ENCODE data around the gene JARID2.

JARID2 gene

GRCh38 chr6:15508931-15509330 lies 263.1 kb downstream of the JARID2 start:
- Histone ChIP-seq H3K36me3 (ENCODE audit: insufficient read depth, low read length) (peaks cover 84% of the 10 kb centered on the region), H2AFZ (ENCODE audit: low read depth, low read length) (no peak overlapping the region)

GRCh38 chr6:15509335-15509933 lies 263.6 kb downstream of the JARID2 start:
- Histone ChIP-seq H3K4me3 (ENCODE audit: low read length) (no peak overlapping the region), H3K36me3 (ENCODE audit: insufficient read depth, low read length) (peaks cover 87% of the 10 kb centered on the region), H3K27me3 (ENCODE audit: insufficient read depth, low read length) (no peaks in the 10 kb centered on the region), H3K9me3 (ENCODE audit: low read length) (peaks cover 3% of the 10 kb centered on the region), H2AFZ (ENCODE audit: low read depth, low read length) (no peak overlapping the region), H3K4me1 (ENCODE audit: insufficient read depth, low read length) (no peaks in the 10 kb centered on the region)

More at GRCh38 chr6:15508931-15509330, 263.1 kb downstream of the JARID2 start:
- H3K27me3 ChIP-seq (ENCODE audit: insufficient read depth, low read length) = no peaks in the 10 kb centered on the region
- no peaks in the 10 kb centered on the region for H3K9me3 ChIP-seq (ENCODE audit: low read length)
- H3K4me1 ChIP-seq (ENCODE audit: insufficient read depth, low read length) = no peaks in the 10 kb centered on the region
- H3K4me3 ChIP-seq (ENCODE audit: low read length) = no peak overlapping the region

DNA sequence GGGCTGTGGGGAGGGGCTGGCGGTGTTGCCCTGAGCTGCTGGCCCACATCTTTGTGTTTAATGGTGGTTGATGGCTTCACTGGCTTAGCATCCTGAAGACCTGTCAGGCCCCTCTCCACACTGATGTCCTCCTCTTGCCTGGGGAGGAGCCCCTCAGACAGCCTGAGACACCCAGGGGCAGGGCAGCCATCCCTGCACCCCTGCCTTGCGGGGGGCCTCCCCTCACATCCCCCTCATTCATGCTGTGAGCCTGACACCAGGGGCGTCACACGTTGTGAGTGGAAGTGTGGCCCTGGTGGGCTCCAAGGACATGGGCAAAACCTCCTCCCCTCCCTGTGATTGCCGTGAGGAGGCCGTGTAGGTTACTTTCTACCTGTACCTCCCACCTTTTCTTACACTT lies 264.3 kb downstream of the JARID2 start:
- H3K9me3 ChIP-seq (ENCODE audit: low read length) = peaks cover 3% of the 10 kb centered on the region
- H3K4me3 ChIP-seq (ENCODE audit: low read length) = no peak overlapping the region
- H3K27me3 ChIP-seq (ENCODE audit: insufficient read depth, low read length) = no peaks in the 10 kb centered on the region
- no peak overlapping the region for H2AFZ ChIP-seq (ENCODE audit: low read depth, low read length)
- H3K36me3 ChIP-seq (ENCODE audit: insufficient read depth, low read length) = peaks cover 93% of the 10 kb centered on the region
- H3K4me1 ChIP-seq (ENCODE audit: insufficient read depth, low read length) = no peaks in the 10 kb centered on the region

DNA sequence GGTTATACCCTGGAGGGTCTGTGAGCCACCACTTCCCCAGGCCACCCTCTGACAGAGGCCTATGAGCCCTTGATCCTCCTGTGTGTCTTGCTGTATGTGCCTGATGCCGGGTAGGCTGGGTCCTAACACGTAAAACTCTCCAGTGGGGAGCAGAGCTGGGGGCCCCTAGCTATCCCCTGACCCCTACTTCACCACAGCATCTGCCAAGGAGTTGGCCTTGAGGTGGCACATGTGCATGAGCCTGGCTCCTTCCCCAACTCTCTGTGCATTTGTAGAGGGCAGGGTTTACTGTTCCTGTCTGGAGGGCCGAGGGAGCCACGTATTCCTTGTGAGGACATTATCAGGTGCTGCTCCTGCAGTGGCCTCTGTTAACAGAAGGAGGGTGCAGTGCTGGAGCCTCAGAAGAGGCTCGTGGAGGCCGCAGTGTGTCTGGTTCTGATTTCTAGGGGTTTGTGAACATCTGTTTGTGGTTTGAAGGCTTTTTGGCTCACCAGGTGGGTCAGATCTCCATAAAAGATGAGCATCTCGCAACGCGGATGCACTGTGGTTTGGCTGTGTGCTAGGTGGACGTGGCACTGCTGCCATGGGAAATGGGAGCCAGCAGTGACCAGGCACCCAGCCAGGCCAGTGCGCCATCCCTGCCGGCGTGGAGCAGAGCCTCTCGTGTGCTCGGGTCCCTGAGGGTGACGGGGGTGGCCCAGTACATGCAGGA lies 264.8 kb downstream of the JARID2 start:
- Histone ChIP-seq H3K4me3 (ENCODE audit: low read length) (no peak overlapping the region), H3K4me1 (ENCODE audit: insufficient read depth, low read length) (no peaks in the 10 kb centered on the region), H3K27me3 (ENCODE audit: insufficient read depth, low read length) (no peaks in the 10 kb centered on the region), H3K36me3 (ENCODE audit: insufficient read depth, low read length) (peaks cover 90% of the 10 kb centered on the region), H3K9me3 (ENCODE audit: low read length) (peaks cover 3% of the 10 kb centered on the region), H2AFZ (ENCODE audit: low read depth, low read length) (no peak overlapping the region)

DNA sequence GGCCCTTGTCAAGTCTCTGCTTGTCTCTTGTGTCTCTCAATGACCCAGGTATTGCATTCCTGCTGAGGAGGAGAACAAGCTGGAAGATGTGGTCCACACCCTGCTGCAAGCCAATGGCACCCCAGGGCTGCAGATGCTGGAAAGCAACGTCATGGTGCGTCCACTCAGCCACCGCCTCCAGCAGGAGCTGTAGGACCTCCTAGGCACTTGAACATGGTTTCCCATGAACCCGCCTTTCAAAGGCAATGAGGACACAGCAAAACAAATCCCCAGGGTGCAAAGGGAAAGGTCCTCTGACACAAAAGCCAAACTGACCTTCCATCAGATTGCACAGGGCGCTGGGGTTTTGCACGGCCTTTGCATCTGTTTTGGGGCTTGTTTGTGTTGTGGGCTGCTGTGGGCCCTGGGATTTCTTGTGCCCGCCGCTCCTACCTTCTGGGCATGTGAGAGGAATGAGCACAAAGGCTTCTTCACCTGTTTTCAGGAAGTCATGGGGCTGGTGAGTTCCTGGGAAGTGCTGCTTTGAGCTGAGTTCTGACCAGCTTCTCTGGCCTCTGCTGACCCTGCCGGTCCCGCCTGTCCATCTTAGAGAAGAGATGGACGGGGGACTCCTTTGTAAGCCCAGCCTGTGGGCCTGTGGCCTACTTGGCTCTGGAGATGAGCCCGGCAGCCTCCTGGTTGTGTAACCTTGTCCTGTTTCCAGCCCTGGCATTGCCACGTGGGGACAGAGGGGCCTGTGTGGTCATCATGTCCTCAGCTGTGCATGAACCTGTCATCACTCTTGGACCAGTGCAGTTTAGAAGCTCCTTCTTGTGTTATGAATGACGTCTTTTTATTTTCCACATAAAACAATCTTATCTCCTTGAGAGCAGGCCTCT lies 265.6 kb downstream of the JARID2 start:
- peaks cover 3% of the 10 kb centered on the region for H3K9me3 ChIP-seq (ENCODE audit: low read length)
- peaks cover 91% of the 10 kb centered on the region for H3K36me3 ChIP-seq (ENCODE audit: insufficient read depth, low read length)
- H3K27me3 ChIP-seq (ENCODE audit: insufficient read depth, low read length) = no peaks in the 10 kb centered on the region
- no peaks in the 10 kb centered on the region for H3K4me1 ChIP-seq (ENCODE audit: insufficient read depth, low read length)
- H3K4me3 ChIP-seq (ENCODE audit: low read length) = no peak overlapping the region
- H2AFZ ChIP-seq (ENCODE audit: low read depth, low read length) = no peak overlapping the region

DNA sequence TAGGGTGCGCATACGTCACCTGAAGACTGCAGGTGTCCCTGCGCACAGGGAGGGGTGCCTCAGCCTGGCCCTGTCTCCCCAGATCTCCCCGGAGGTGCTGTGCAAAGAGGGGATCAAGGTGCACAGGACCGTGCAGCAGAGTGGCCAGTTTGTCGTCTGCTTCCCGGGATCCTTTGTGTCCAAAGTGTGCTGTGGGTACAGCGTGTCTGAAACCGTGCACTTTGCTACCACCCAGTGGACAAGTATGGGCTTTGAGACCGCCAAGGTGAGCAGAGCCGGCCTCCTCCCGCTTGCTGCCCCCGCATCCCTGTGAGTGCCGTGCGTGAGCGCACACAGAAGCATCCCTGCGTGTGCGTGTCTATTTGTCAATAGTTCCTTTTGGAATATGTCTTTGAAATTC lies 266.3 kb downstream of the JARID2 start:
- Histone ChIP-seq H3K36me3 (ENCODE audit: insufficient read depth, low read length) (peaks cover 91% of the 10 kb centered on the region), H2AFZ (ENCODE audit: low read depth, low read length) (no peak overlapping the region), H3K4me1 (ENCODE audit: insufficient read depth, low read length) (no peaks in the 10 kb centered on the region)

DNA sequence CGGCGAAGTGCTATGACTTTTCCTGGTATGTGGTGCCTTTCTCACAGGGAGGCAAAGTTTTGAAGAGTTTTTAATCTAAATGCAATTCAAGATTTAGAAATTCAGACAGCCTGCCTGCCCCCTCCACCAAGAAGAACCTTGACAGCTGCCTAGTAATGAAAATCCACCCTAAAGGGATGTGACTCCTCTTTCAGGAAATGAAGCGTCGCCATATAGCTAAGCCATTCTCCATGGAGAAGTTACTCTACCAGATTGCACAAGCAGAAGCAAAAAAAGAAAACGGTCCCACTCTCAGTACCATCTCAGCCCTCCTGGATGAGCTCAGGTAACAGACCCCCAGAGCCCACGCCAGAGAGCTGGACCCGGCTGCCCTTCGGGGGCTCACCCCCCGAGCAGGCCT lies 266.9 kb downstream of the JARID2 start:
- no peaks in the 10 kb centered on the region for H3K4me1 ChIP-seq (ENCODE audit: insufficient read depth, low read length)
- H3K36me3 ChIP-seq (ENCODE audit: insufficient read depth, low read length) = peaks cover 90% of the 10 kb centered on the region
- no peak overlapping the region for H2AFZ ChIP-seq (ENCODE audit: low read depth, low read length)
- no peaks in the 10 kb centered on the region for H3K27me3 ChIP-seq (ENCODE audit: insufficient read depth, low read length)
- H3K9me3 ChIP-seq (ENCODE audit: low read length) = peaks cover 3% of the 10 kb centered on the region
- H3K4me3 ChIP-seq (ENCODE audit: low read length) = no peak overlapping the region

More for the DNA sequence above, 266.3 kb downstream of the JARID2 start:
- Histone ChIP-seq H3K27me3 (ENCODE audit: insufficient read depth, low read length) (no peaks in the 10 kb centered on the region), H3K4me3 (ENCODE audit: low read length) (no peak overlapping the region), H3K9me3 (ENCODE audit: low read length) (peaks cover 3% of the 10 kb centered on the region)

DNA sequence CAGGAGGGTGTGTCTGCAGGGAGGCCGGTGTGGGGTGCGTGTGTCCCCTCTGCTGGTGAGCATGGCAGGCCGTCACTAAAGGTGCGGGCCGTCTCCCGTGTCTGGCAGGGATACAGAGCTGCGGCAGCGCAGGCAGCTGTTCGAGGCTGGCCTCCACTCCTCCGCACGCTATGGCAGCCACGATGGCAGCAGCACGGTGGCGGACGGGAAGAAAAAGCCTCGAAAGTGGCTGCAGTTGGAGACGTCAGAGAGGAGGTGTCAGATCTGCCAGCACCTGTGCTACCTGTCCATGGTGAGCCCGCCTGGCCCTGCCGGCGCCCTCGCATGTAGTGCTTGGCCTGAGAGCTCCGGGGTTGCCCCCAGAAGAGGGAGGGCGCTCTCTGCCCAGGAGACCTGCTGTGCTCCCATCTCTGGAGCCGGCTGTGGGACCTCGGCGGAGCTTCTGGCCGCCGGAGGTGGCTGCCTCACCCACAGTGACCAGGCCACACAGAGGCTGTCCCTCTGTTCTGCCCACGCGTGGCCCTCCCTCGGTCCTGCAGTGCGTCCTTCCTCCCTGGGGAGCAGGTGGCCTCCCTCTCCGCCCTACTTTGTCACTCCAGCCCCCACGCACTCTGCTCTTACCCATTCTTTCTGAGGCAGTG lies 267.4 kb downstream of the JARID2 start:
- Histone ChIP-seq H3K4me3 (ENCODE audit: low read length) (no peak overlapping the region), H3K4me1 (ENCODE audit: insufficient read depth, low read length) (no peaks in the 10 kb centered on the region), H3K27me3 (ENCODE audit: insufficient read depth, low read length) (no peaks in the 10 kb centered on the region), H3K9me3 (ENCODE audit: low read length) (peaks cover 3% of the 10 kb centered on the region), H2AFZ (ENCODE audit: low read depth, low read length) (no peak overlapping the region), H3K36me3 (ENCODE audit: insufficient read depth, low read length) (peaks cover 90% of the 10 kb centered on the region)

DNA sequence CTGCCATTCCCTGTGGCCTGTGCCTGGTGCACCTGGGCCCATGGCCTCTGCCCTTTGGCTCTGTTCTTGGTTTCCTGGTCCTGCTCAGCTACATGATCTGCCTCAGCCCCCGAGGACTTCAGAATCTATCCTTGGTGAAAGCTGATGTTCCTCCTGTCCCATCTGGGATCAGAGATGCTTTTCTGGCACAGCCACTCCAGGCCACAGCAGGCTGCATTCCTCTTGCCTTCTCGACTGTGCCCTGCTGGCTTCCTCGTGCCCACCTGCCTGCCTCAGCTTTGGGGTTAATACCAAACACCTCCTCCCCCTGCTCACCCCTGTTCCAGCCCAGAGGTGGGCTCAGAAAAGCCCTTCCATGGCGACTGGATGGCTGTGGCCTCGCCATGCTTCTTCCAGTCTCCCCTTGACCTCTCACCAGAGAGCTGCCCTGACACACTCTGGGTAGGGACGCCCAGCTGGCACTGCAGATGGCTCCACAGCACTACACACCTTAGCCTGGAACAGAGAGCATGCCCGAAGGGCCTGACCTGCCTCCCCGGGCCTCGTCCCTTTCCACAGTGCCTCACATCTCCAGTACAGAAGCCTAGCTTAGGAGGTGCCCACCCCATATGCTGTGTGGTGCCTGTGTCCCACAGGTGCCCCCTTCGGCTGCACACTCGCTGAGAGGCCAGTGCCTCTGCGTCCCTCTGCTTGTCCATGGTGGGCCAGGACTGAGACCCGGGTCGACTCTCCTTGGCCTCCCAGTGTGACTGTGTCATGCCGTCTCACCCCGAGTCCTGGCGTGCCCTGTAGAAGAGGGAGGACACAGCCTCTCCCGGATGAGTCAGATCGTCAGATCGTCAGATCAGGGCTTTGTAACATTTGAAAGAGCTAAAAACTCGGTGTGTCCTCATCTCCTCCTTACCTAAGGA lies 268.2 kb downstream of the JARID2 start:
- H3K36me3 ChIP-seq (ENCODE audit: insufficient read depth, low read length) = peaks cover 86% of the 10 kb centered on the region
- H2AFZ ChIP-seq (ENCODE audit: low read depth, low read length) = no peak overlapping the region
- H3K27me3 ChIP-seq (ENCODE audit: insufficient read depth, low read length) = no peaks in the 10 kb centered on the region
- H3K4me3 ChIP-seq (ENCODE audit: low read length) = no peak overlapping the region
- no peaks in the 10 kb centered on the region for H3K4me1 ChIP-seq (ENCODE audit: insufficient read depth, low read length)
- peaks cover 3% of the 10 kb centered on the region for H3K9me3 ChIP-seq (ENCODE audit: low read length)

DNA sequence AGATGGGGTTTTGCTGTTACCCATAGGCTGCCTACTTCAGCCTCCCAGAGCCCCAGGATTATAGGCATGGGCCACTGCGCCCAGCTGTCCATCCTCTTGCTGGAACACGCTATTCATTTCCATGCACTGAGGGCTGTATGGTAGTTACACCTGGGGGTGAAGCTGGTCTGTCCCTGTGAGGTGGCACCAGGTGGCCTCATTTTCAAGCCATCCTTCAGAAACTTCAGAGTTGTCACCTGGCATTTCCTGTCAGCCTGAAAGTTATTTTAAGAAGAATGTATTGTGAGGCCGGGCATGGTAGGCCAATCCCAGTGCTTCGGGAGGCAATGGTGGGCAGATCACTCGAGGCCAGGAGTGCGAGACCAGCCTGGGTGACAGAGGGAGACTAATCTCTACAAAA lies 269.4 kb downstream of the JARID2 start:
- no peaks in the 10 kb centered on the region for H3K4me1 ChIP-seq (ENCODE audit: insufficient read depth, low read length)
- H3K27me3 ChIP-seq (ENCODE audit: insufficient read depth, low read length) = no peaks in the 10 kb centered on the region
- H2AFZ ChIP-seq (ENCODE audit: low read depth, low read length) = no peak overlapping the region
- peaks cover 3% of the 10 kb centered on the region for H3K9me3 ChIP-seq (ENCODE audit: low read length)
- no peak overlapping the region for H3K4me3 ChIP-seq (ENCODE audit: low read length)
- peaks cover 85% of the 10 kb centered on the region for H3K36me3 ChIP-seq (ENCODE audit: insufficient read depth, low read length)

- Histone ChIP-seq H3K36me3 (ENCODE audit: insufficient read depth, low read length) (peaks cover 85% of the 10 kb centered on the region), H3K4me1 (ENCODE audit: insufficient read depth, low read length) (no peaks in the 10 kb centered on the region)
Measured at GRCh38 chr6:15515660-15516375, 269.9 kb downstream of the JARID2 start.

GRCh38 chr6:15516378-15516777 lies 270.5 kb downstream of the JARID2 start:
- peaks cover 3% of the 10 kb centered on the region for H3K9me3 ChIP-seq (ENCODE audit: low read length)
- H3K4me1 ChIP-seq (ENCODE audit: insufficient read depth, low read length) = no peaks in the 10 kb centered on the region
- no peaks in the 10 kb centered on the region for H3K27me3 ChIP-seq (ENCODE audit: insufficient read depth, low read length)
- peaks cover 82% of the 10 kb centered on the region for H3K36me3 ChIP-seq (ENCODE audit: insufficient read depth, low read length)
- H2AFZ ChIP-seq (ENCODE audit: low read depth, low read length) = no peak overlapping the region
- no peak overlapping the region for H3K4me3 ChIP-seq (ENCODE audit: low read length)

More at GRCh38 chr6:15515660-15516375, 269.9 kb downstream of the JARID2 start:
- Histone ChIP-seq H2AFZ (ENCODE audit: low read depth, low read length) (no peak overlapping the region), H3K9me3 (ENCODE audit: low read length) (peaks cover 3% of the 10 kb centered on the region), H3K27me3 (ENCODE audit: insufficient read depth, low read length) (no peaks in the 10 kb centered on the region), H3K4me3 (ENCODE audit: low read length) (no peak overlapping the region)

All from neuron (in vitro differentiated cells).